Esophagus muscularis mucosa (tissue), 4 donors: Measurements from ENCODE around the gene RRH. TPM values are rescaled to one million over a fixed set of nuclear protein-coding genes. Genes with fewer than 3 reads are reported as not detected.
"Not testable (repeated sequence)": the region's sequence is repeated elsewhere in the genome, so short reads cannot be mapped to it uniquely, and the experiment has no call there.

Source experiments
- DNase-seq: peaks from one replicate; pipeline ENCODE4 v3.0.0-alpha.2; 2017; ENCODE audit errors: extremely low spot score
- H3K27ac ChIP-seq, 4 donors: fragments of 200-600 bp; sonication (generic); replicated peaks in 1 of 4; 1 replicate in 3 of 4; 2 replicates in 1 of 4; pipeline ENCODE4 v1.5.1; 2016 to 2019; ENCODE audit warnings: mild to moderate bottlenecking in 1 of 4
- H3K27me3 ChIP-seq, 4 donors: fragments of 200-600 bp; sonication (generic); one replicate each; pipeline versions ENCODE4 v1.5.1 to v1.6.0; 2016 to 2019
- H3K36me3 ChIP-seq, 4 donors: fragments of 200-600 bp; sonication (generic); one replicate each; pipeline ENCODE4 v1.5.1; 2016 to 2019
- H3K4me1 ChIP-seq, 4 donors: fragments of 200-600 bp; sonication (generic); one replicate each; pipeline ENCODE4 v1.5.1; 2016 to 2019
- H3K4me3 ChIP-seq, 4 donors: fragments of 200-600 bp; sonication (generic); 1 replicate in 2 of 4; 2 replicates in 2 of 4; pipeline ENCODE4 v1.5.1; 2016 to 2019; ENCODE audit warnings: mild to moderate bottlenecking in 4 of 4, moderate library complexity in 1 of 4
- H3K9me3 ChIP-seq, 4 donors: fragments of 200-600 bp; sonication (generic); 1 replicate in 3 of 4; 2 replicates in 1 of 4; pipeline ENCODE4 v1.5.1; 2016 to 2019
- EP300 ChIP-seq: sonication (generic); formaldehyde crosslinking; IDR thresholded peaks from one replicate; pipeline ENCODE4 v1.6.1; 2017; ENCODE audit warnings: antibody characterized with exemption
- POLR2A ChIP-seq: fragments of 450-650 bp; IDR thresholded peaks from one replicate; pipeline ENCODE4 v1.6.1; 2017; ENCODE audit warnings: antibody characterized with exemption, moderate library complexity, mild to moderate bottlenecking, low read depth
- POLR2AphosphoS5 ChIP-seq, 2 donors: sonication (generic); formaldehyde crosslinking; IDR thresholded peaks; one replicate each; pipeline ENCODE4 v1.6.1; 2017; ENCODE audit warnings: antibody characterized with exemption in 2 of 2
- WGBS: methylation state at CpG from one replicate; pipeline ENCODE4 v1.1.5; 2018; 5-methylcytosine and 5-hydroxymethylcytosine counted together
- intact Hi-C: fragments of 100-400 bp; cut with DNase I; formaldehyde crosslinking; loops from one replicate; pipeline ENCODE4 v1.15.1; 2023
- total RNA-seq, 4 donors: library from RNA; depleted of rRNA; stranded (reverse); fragments of >200 nt; gene quantifications; one replicate each; pipeline versions ENCODE4 v1.1.0 to v1.2.1, GENCODE V29; 2016
- TF ChIP-seq, protein P1 (sequence below), 3 experiments: fragments of 200-600 bp in 2 of 3; fragments of 450-650 bp in 1 of 3; sonication (generic) in 2 of 3; IDR thresholded peaks; one replicate each; pipeline ENCODE4 v1.5.1; 2017 to 2019; ENCODE audit warnings: antibody characterized with exemption in 3 of 3, mild to moderate bottlenecking in 2 of 3, moderate library complexity in 1 of 3

The RRH gene
- total RNA-seq, 4 donors from 2014 or later: not detected

- no peaks in the 10 kb centered on the region for H3K4me1 ChIP-seq
- 72% methylated on average over 5 of the region's 5 CpGs for WGBS
- no peak for TF ChIP-seq EP300
- TF ChIP-seq, protein P1, sequence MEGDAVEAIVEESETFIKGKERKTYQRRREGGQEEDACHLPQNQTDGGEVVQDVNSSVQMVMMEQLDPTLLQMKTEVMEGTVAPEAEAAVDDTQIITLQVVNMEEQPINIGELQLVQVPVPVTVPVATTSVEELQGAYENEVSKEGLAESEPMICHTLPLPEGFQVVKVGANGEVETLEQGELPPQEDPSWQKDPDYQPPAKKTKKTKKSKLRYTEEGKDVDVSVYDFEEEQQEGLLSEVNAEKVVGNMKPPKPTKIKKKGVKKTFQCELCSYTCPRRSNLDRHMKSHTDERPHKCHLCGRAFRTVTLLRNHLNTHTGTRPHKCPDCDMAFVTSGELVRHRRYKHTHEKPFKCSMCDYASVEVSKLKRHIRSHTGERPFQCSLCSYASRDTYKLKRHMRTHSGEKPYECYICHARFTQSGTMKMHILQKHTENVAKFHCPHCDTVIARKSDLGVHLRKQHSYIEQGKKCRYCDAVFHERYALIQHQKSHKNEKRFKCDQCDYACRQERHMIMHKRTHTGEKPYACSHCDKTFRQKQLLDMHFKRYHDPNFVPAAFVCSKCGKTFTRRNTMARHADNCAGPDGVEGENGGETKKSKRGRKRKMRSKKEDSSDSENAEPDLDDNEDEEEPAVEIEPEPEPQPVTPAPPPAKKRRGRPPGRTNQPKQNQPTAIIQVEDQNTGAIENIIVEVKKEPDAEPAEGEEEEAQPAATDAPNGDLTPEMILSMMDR (IDR thresholded peaks at IDR 0.05): no peak
- TF ChIP-seq POLR2A: no peak
- TF ChIP-seq POLR2AphosphoS5 (IDR thresholded peaks at IDR 0.05): no peak
- H3K4me3 ChIP-seq: no peak overlapping the region
- no peaks in the 10 kb centered on the region for H3K9me3 ChIP-seq
- H3K27ac ChIP-seq: no peak overlapping the region
- no peaks in the 10 kb centered on the region for H3K36me3 ChIP-seq
- intact Hi-C loops: no loop called here
- H3K27me3 ChIP-seq: no peaks in the 10 kb centered on the region
- no peak for DNase-seq
These were observed 22.8 kb downstream of the RRH start for GRCh38 chr4:109850601-109851000.

DNA sequence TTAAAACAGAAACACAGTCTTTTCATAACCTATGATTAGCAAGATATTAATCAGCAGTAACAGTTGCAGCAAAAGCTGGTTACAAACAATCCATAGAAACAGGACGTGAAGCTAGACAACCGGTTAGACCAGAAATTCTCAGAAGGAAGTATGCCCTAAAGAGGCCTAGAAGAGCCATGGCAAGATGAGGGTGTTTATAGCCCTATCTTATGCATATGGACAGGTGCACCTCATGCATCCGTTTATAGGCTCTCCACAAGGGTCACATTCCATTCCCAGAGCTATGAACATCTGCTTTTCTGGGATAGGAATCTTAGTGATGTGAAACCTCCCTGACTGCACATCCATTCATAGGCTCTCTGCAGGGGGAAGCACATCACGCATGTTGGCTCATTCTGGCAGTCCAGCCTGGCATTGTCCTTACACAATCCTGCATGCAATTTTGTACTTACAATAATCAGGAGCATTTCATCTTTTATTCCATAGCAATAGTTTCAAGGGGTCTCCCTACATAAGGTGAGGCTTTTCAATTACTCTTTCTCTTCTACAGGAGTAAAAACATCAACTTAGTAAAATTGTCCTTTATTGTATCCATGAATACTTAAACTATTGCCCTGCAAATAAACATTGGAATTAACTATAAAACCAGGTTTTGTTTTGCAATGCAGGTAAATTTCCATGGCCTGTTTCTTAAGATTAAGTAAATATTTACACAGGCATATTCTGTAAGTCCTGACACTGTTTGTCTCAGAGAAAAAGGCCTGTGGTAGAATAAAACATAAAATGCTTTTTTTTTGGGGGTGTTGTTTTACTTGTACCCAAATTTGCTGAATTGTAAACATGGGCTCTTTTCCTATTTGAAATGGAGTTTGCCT, 31.9 kb downstream of the RRH start:
- intact Hi-C loops, H3K27ac ChIP-seq, DNase-seq, H3K4me1 ChIP-seq, H3K4me3 ChIP-seq, H3K27me3 ChIP-seq, H3K9me3 ChIP-seq, H3K36me3 ChIP-seq: not testable (repeated sequence)
- 94% methylated on average over 4 of the region's 4 CpGs for WGBS

DNA sequence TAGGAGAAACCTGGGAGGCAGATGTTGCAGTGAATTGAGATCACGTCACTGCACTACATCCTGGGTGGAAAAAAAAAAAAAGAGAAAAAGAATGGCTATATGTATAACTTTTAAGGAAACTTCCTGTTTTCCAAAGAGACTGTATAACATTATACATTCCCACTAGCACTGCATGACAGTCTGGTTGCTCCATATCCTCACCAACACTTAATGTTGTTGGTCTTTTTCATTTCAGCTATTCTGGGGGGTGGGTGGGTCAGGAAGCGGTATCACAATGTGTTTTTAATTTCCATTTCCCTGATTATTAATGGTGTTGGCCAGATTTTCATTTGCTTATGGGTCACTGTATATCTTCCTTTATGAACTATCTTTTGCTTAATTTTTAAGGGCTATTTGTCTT, 33.5 kb downstream of the RRH start:
- intact Hi-C loops: no loop called here
- H3K27ac ChIP-seq: no peak overlapping the region
- peaks cover 0 to 2% (median 0%) of the 10 kb centered on the region in 4 donors for H3K9me3 ChIP-seq
- 98% methylated on average over 2 of the region's 2 CpGs for WGBS
- no peaks in the 10 kb centered on the region for H3K4me1 ChIP-seq
- no peak overlapping the region for H3K4me3 ChIP-seq
- TF ChIP-seq EP300: no peak
- TF ChIP-seq, protein P1 (IDR thresholded peaks at IDR 0.05): no peak
- TF ChIP-seq POLR2AphosphoS5 (IDR thresholded peaks at IDR 0.05): no peak
- no peak for TF ChIP-seq POLR2A
- no peak for DNase-seq
- no peaks in the 10 kb centered on the region for H3K36me3 ChIP-seq
- H3K27me3 ChIP-seq: no peaks in the 10 kb centered on the region

DNA sequence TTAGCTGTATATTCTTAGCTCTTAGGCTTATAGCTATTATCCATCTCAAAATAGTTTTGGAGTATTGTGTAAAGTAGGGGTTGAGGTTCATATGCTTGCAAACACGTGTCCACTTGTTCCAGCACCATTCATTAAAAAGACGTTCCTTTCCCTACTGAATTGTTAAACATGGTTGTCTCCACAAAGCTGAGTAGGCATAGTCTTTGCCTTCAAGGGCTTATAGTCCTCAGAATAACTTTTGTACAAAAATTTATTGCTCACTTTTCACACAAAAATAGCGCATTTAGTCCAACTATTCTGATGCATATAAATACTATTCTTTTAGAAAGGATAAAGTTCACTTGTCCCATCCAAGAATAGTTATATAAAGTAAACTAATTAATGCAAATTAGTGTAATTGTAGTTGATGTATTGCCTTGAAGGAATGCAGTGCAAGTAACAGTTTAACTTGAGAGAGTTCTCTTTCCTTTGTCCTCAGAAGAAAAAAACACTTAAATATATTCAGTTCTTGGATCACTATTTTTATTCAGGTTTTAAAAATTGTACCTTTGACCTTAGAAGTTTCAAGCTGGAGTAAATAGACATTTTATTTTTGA, 34.2 kb downstream of the RRH start:
- no peaks in the 10 kb centered on the region for H3K27me3 ChIP-seq
- intact Hi-C loops: no loop called here
- 82% methylated on average over 3 of the region's 3 CpGs for WGBS
- no peaks in the 10 kb centered on the region for H3K4me1 ChIP-seq
- no peaks in the 10 kb centered on the region for H3K36me3 ChIP-seq
- TF ChIP-seq, protein P1 (IDR thresholded peaks at IDR 0.05): no peak
- no peak for TF ChIP-seq POLR2AphosphoS5 (IDR thresholded peaks at IDR 0.05)
- TF ChIP-seq POLR2A: no peak
- TF ChIP-seq EP300: no peak
- no peak overlapping the region for H3K27ac ChIP-seq
- no peak for DNase-seq
- no peak overlapping the region for H3K4me3 ChIP-seq
- H3K9me3 ChIP-seq: peaks cover 0 to 2% (median 0%) of the 10 kb centered on the region in 4 donors

DNA sequence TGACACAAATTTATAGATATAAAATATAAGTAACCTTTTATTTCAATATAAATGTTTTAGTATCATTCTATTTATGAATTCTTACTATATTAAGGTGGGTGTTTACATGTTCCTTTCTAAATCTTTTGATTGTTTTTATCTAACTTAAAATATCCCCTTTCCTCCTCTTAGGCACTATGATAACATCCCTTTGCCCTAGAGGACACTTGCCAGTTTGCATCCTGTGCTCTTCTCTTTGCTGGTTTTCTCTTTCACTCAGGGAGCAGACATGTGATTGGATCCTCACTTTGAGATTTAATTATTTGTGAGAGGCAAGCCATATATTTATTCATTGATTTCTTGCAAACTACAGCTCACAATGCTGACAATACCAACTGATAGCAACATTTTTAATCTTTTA, 36.4 kb downstream of the RRH start:
- Histone ChIP-seq H3K4me1 (no peaks in the 10 kb centered on the region), H3K4me3 (no peak overlapping the region), H3K9me3 (no peaks in the 10 kb centered on the region), H3K36me3 (no peaks in the 10 kb centered on the region), H3K27ac (no peak overlapping the region), H3K27me3 (no peaks in the 10 kb centered on the region)
- TF ChIP-seq, protein P1 (IDR thresholded peaks at IDR 0.05): no peak
- TF ChIP-seq EP300: no peak
- no peak for TF ChIP-seq POLR2AphosphoS5 (IDR thresholded peaks at IDR 0.05)
- no peak for TF ChIP-seq POLR2A
- no peak for DNase-seq
- intact Hi-C loops: no loop called here
